Bronchial epithelial cell (primary cell): ENCODE data around the gene RTKN. TPM values are rescaled to one million over a fixed set of nuclear protein-coding genes. Genes with fewer than 3 reads are reported as not detected.

Experiments used
- DNase-seq: peaks from one replicate; pipeline ENCODE4 v3.0.0-alpha.2; 2010; ENCODE audit warnings: low read depth
- FAIRE-seq: peaks from 2 replicates; lab custom pipeline; 2011; peaks lifted over from hg19 to GRCh38; lab: Jason Lieb, UNC
- H3K27me3 ChIP-seq: 2 replicates; pipeline ENCODE4 v1.5.1; 2011; ENCODE audit warnings: low read length; ENCODE audit not compliant: control insufficient read depth, insufficient read depth
- H3K36me3 ChIP-seq: 2 replicates; pipeline ENCODE4 v1.5.1; 2011; ENCODE audit warnings: low read length; ENCODE audit not compliant: control insufficient read depth, insufficient read depth
- H3K4me3 ChIP-seq: 2 replicates; pipeline ENCODE4 v1.5.1; 2011; ENCODE audit warnings: mild to moderate bottlenecking, low read depth, low read length, control low read depth
- CTCF ChIP-seq: IDR thresholded peaks from 2 replicates; pipeline ENCODE4 v1.5.1; 2011; ENCODE audit warnings: mild to moderate bottlenecking, moderate library complexity, low read length, control low read depth, inconsistent platforms; ENCODE audit not compliant: insufficient read depth, severe bottlenecking
- total RNA-seq: library from RNA; depleted of rRNA; stranded (reverse); fragments of >200 nt; gene quantifications from 2 replicates; pipeline ENCODE4 v1.2.1, GENCODE V29; 2014

RTKN gene
- total RNA-seq, 1 donor from 2014 or later: 22.1 TPM

GRCh38 chr2:74420006-74420405 is 21.7 kb downstream of the RTKN start:
- no peak for FAIRE-seq
- no peak for DNase-seq

GRCh38 chr2:74419345-74419744 is 22.4 kb downstream of the RTKN start:
- FAIRE-seq (no peak), DNase-seq (no peak)
- Histone ChIP-seq H3K27me3 (no peaks in the 10 kb centered on the region), H3K4me3 (no peak overlapping the region), H3K36me3 (no peaks in the 10 kb centered on the region)
- TF ChIP-seq CTCF: no peak

More at GRCh38 chr2:74420006-74420405, 21.7 kb downstream of the RTKN start:
- Histone ChIP-seq H3K4me3 (no peak overlapping the region), H3K36me3 (no peaks in the 10 kb centered on the region), H3K27me3 (no peaks in the 10 kb centered on the region)
- TF ChIP-seq CTCF: no peak

- no peak for TF ChIP-seq CTCF
- no peaks in the 10 kb centered on the region for H3K27me3 ChIP-seq
- FAIRE-seq (no peak), DNase-seq (no peak)
- no peaks in the 10 kb centered on the region for H3K36me3 ChIP-seq
- no peak overlapping the region for H3K4me3 ChIP-seq
Observed at GRCh38 chr2:74418312-74418711, 23.4 kb downstream of the RTKN start.

- DNase-seq (no peak), FAIRE-seq (no peak)
- no peak for TF ChIP-seq CTCF
- H3K36me3 ChIP-seq: no peaks in the 10 kb centered on the region
- H3K4me3 ChIP-seq: no peak overlapping the region
- no peaks in the 10 kb centered on the region for H3K27me3 ChIP-seq
Observed at GRCh38 chr2:74417763-74418162, 24.0 kb downstream of the RTKN start.

- no peaks in the 10 kb centered on the region for H3K27me3 ChIP-seq
- FAIRE-seq: no peak
- no peak for TF ChIP-seq CTCF
- no peak overlapping the region for H3K4me3 ChIP-seq
- DNase-seq: no peak
- no peaks in the 10 kb centered on the region for H3K36me3 ChIP-seq
Observed at GRCh38 chr2:74417197-74417596, 24.5 kb downstream of the RTKN start.

GRCh38 chr2:74416778-74417177 is 25.0 kb downstream of the RTKN start:
- DNase-seq (no peak), FAIRE-seq (no peak)
- Histone ChIP-seq H3K4me3 (no peak overlapping the region), H3K36me3 (no peaks in the 10 kb centered on the region), H3K27me3 (no peaks in the 10 kb centered on the region)
- TF ChIP-seq CTCF: no peak
